Activated T-helper 17 cell treated with anti-CD3 and anti-CD28 coated beads, Interleukin-2, amount 50 U/mL, for 72 hours (primary cell): ENCODE measurements around the gene DESI1. TPM values are rescaled to one million over a fixed set of nuclear protein-coding genes. Genes with fewer than 3 reads are reported as not detected.
"Not testable (repeated sequence)": the region's sequence is repeated elsewhere in the genome, so short reads cannot be mapped to it uniquely, and the experiment has no call there.

ENCODE experiments used
- ATAC-seq: fragments of 150-1000 bp; cut with Tn5 transposase; replicated peaks from 2 replicates; pipeline ENCODE4 v1.10.0; 2021; ENCODE audit warnings: mild to moderate bottlenecking, moderate library complexity
- H3K27ac Mint-ChIP-seq: one replicate; pipeline ENCODE4 v1.8.0; 2022; ENCODE audit warnings: mixed read lengths
- H3K27me3 Mint-ChIP-seq: one replicate; pipeline ENCODE4 v1.8.0; 2022; ENCODE audit warnings: mixed read lengths
- H3K36me3 Mint-ChIP-seq: one replicate; pipeline ENCODE4 v1.8.0; 2022; ENCODE audit warnings: low read depth, mild to moderate bottlenecking, mixed read lengths
- H3K4me1 Mint-ChIP-seq: one replicate; pipeline ENCODE4 v1.8.0; 2022; ENCODE audit warnings: mixed read lengths
- H3K4me3 Mint-ChIP-seq: one replicate; pipeline ENCODE4 v1.8.0; 2022; ENCODE audit warnings: mild to moderate bottlenecking, mixed read lengths
- H3K9me3 Mint-ChIP-seq: one replicate; pipeline ENCODE4 v1.8.0; 2022; ENCODE audit warnings: mixed read lengths
- total RNA-seq, 2 donors: library from RNA; stranded (reverse); gene quantifications; one replicate each; pipeline ENCODE4 v1.2.3, GENCODE V29; 2022

DESI1 gene
- total RNA-seq, 2 donors from 2014 or later, result 31.1 to 60.3 TPM

GRCh38 chr22:41565403-41566054, 55.3 kb downstream of the DESI1 start:
- Mint-ChIP-seq H3K36me3 (no peaks in the 10 kb centered on the region), H3K27me3 (peaks cover 8% of the 10 kb centered on the region), H3K4me3 (no peak overlapping the region), H3K9me3 (no peaks in the 10 kb centered on the region), H3K4me1 (no peaks in the 10 kb centered on the region), H3K27ac (no peak overlapping the region)
- peak; percentile 92 for ATAC-seq

- Mint-ChIP-seq H3K4me1 (no peaks in the 10 kb centered on the region), H3K4me3 (no peak overlapping the region), H3K27ac (no peak overlapping the region), H3K36me3 (no peaks in the 10 kb centered on the region), H3K9me3 (no peaks in the 10 kb centered on the region), H3K27me3 (peaks cover 12% of the 10 kb centered on the region)
- ATAC-seq, result no peak
Observed at GRCh38 chr22:41564563-41564962, 56.3 kb downstream of the DESI1 start.

GRCh38 chr22:41563051-41563711, 57.7 kb downstream of the DESI1 start:
- H3K9me3 Mint-ChIP-seq, result no peaks in the 10 kb centered on the region
- H3K4me1 Mint-ChIP-seq, result no peaks in the 10 kb centered on the region
- no peaks in the 10 kb centered on the region for H3K36me3 Mint-ChIP-seq
- H3K27ac Mint-ChIP-seq, result no peak overlapping the region
- no peak overlapping the region for H3K4me3 Mint-ChIP-seq
- H3K27me3 Mint-ChIP-seq, result peaks cover 12% of the 10 kb centered on the region
- no peak for ATAC-seq

GRCh38 chr22:41562461-41562860, 58.4 kb downstream of the DESI1 start:
- H3K4me1 Mint-ChIP-seq, result no peaks in the 10 kb centered on the region
- peaks cover 16% of the 10 kb centered on the region for H3K27me3 Mint-ChIP-seq
- H3K36me3 Mint-ChIP-seq, result no peaks in the 10 kb centered on the region
- H3K9me3 Mint-ChIP-seq, result no peaks in the 10 kb centered on the region
- H3K27ac Mint-ChIP-seq, result peak overlapping the region; percentile 12
- no peak overlapping the region for H3K4me3 Mint-ChIP-seq
- no peak for ATAC-seq

- no peaks in the 10 kb centered on the region for H3K4me1 Mint-ChIP-seq
- no peak for ATAC-seq
- H3K36me3 Mint-ChIP-seq, result no peaks in the 10 kb centered on the region
- H3K4me3 Mint-ChIP-seq, result no peak overlapping the region
- H3K27ac Mint-ChIP-seq, result peak overlapping the region; percentile 12
- H3K9me3 Mint-ChIP-seq, result no peaks in the 10 kb centered on the region
- H3K27me3 Mint-ChIP-seq, result peaks cover 17% of the 10 kb centered on the region
Observed at GRCh38 chr22:41561788-41562187, 59.1 kb downstream of the DESI1 start.

- Mint-ChIP-seq H3K4me3 (no peak overlapping the region), H3K36me3 (no peaks in the 10 kb centered on the region)
Observed at GRCh38 chr22:41561335-41561734, 59.5 kb downstream of the DESI1 start.

GRCh38 chr22:41560095-41560471, 60.8 kb downstream of the DESI1 start:
- H3K4me3 Mint-ChIP-seq, result no peak overlapping the region
- H3K27me3 Mint-ChIP-seq, result peaks cover 21% of the 10 kb centered on the region
- H3K36me3 Mint-ChIP-seq, result no peaks in the 10 kb centered on the region
- no peaks in the 10 kb centered on the region for H3K4me1 Mint-ChIP-seq
- ATAC-seq, result no peak
- no peak overlapping the region for H3K27ac Mint-ChIP-seq
- no peaks in the 10 kb centered on the region for H3K9me3 Mint-ChIP-seq

More at GRCh38 chr22:41561335-41561734, 59.5 kb downstream of the DESI1 start:
- no peaks in the 10 kb centered on the region for H3K4me1 Mint-ChIP-seq
- no peaks in the 10 kb centered on the region for H3K9me3 Mint-ChIP-seq
- ATAC-seq, result no peak
- H3K27ac Mint-ChIP-seq, result peak overlapping the region; percentile 56
- peaks cover 19% of the 10 kb centered on the region for H3K27me3 Mint-ChIP-seq

GRCh38 chr22:41558241-41558630, 62.6 kb downstream of the DESI1 start:
- not testable (repeated sequence) for H3K36me3 Mint-ChIP-seq, H3K9me3 Mint-ChIP-seq, H3K27ac Mint-ChIP-seq, H3K4me3 Mint-ChIP-seq, H3K4me1 Mint-ChIP-seq, ATAC-seq
- H3K27me3 Mint-ChIP-seq, result peaks cover 21% of the 10 kb centered on the region

- H3K4me3 Mint-ChIP-seq, result no peak overlapping the region
- peak; percentile 80 for ATAC-seq
Observed at GRCh38 chr22:41557401-41558240, 63.2 kb downstream of the DESI1 start.

GRCh38 chr22:41556561-41556960, 64.3 kb downstream of the DESI1 start:
- Mint-ChIP-seq H3K9me3 (no peaks in the 10 kb centered on the region), H3K4me1 (no peaks in the 10 kb centered on the region), H3K27me3 (peaks cover 21% of the 10 kb centered on the region), H3K36me3 (no peaks in the 10 kb centered on the region), H3K4me3 (no peak overlapping the region), H3K27ac (no peak overlapping the region)
- no peak for ATAC-seq

More at GRCh38 chr22:41557401-41558240, 63.2 kb downstream of the DESI1 start:
- H3K36me3 Mint-ChIP-seq, result no peaks in the 10 kb centered on the region
- no peaks in the 10 kb centered on the region for H3K9me3 Mint-ChIP-seq
- no peak overlapping the region for H3K27ac Mint-ChIP-seq
- peaks cover 21% of the 10 kb centered on the region for H3K27me3 Mint-ChIP-seq
- no peaks in the 10 kb centered on the region for H3K4me1 Mint-ChIP-seq

- Mint-ChIP-seq H3K9me3 (no peaks in the 10 kb centered on the region), H3K4me1 (no peaks in the 10 kb centered on the region), H3K36me3 (no peaks in the 10 kb centered on the region), H3K27ac (no peak overlapping the region), H3K4me3 (no peak overlapping the region), H3K27me3 (peaks cover 13% of the 10 kb centered on the region)
- ATAC-seq, result no peak
Observed at GRCh38 chr22:41555325-41555982, 65.4 kb downstream of the DESI1 start.

GRCh38 chr22:41551877-41552582, 68.8 kb downstream of the DESI1 start:
- Mint-ChIP-seq H3K27ac (no peak overlapping the region), H3K4me1 (no peaks in the 10 kb centered on the region), H3K9me3 (no peaks in the 10 kb centered on the region), H3K27me3 (peaks cover 4% of the 10 kb centered on the region), H3K36me3 (no peaks in the 10 kb centered on the region), H3K4me3 (no peak overlapping the region)
- ATAC-seq, result no peak

GRCh38 chr22:41550952-41551491, 69.8 kb downstream of the DESI1 start:
- no peaks in the 10 kb centered on the region for H3K36me3 Mint-ChIP-seq
- no peak overlapping the region for H3K27ac Mint-ChIP-seq
- no peaks in the 10 kb centered on the region for H3K4me1 Mint-ChIP-seq
- H3K4me3 Mint-ChIP-seq, result no peak overlapping the region
- no peaks in the 10 kb centered on the region for H3K9me3 Mint-ChIP-seq
- no peak for ATAC-seq
- no peaks in the 10 kb centered on the region for H3K27me3 Mint-ChIP-seq

- no peak for ATAC-seq
- no peaks in the 10 kb centered on the region for H3K27me3 Mint-ChIP-seq
- H3K27ac Mint-ChIP-seq, result no peak overlapping the region
- peaks cover 10% of the 10 kb centered on the region for H3K4me1 Mint-ChIP-seq
- H3K9me3 Mint-ChIP-seq, result no peaks in the 10 kb centered on the region
- no peak overlapping the region for H3K4me3 Mint-ChIP-seq
- H3K36me3 Mint-ChIP-seq, result peaks cover 6% of the 10 kb centered on the region
Observed at GRCh38 chr22:41548830-41549211, 72.0 kb downstream of the DESI1 start.
